T-helper 2 cell treated with Interferon-gamma antibody and Interleukin-4, amounts not matched to agents 5 μg/mL and 100 μg/mL, for 36 hours (primary cell): ENCODE data around the gene KLRK1.
"Not testable (repeated sequence)": the region's sequence is repeated elsewhere in the genome, so short reads cannot be mapped to it uniquely, and the experiment has no call there.

ENCODE experiments used
- DNase-seq: peaks from one replicate; pipeline ENCODE4 v3.0.0; 2021; ENCODE audit warnings: low spot score
- H3K27ac Mint-ChIP-seq: one replicate; pipeline ENCODE4 v1.8.0; 2021; ENCODE audit warnings: mild to moderate bottlenecking, mixed read lengths
- H3K27me3 Mint-ChIP-seq: one replicate; pipeline ENCODE4 v1.8.0; 2021; ENCODE audit warnings: low read depth, mixed read lengths
- H3K36me3 Mint-ChIP-seq: one replicate; pipeline ENCODE4 v1.8.0; 2021; ENCODE audit warnings: low read depth, mixed read lengths
- H3K4me1 Mint-ChIP-seq: one replicate; pipeline ENCODE4 v1.8.0; 2021; ENCODE audit warnings: low read depth, mixed read lengths
- H3K4me3 Mint-ChIP-seq: one replicate; pipeline ENCODE4 v1.8.0; 2022; ENCODE audit warnings: mild to moderate bottlenecking, moderate library complexity, mixed read lengths
- H3K9me3 Mint-ChIP-seq: one replicate; pipeline ENCODE4 v1.8.0; 2021; ENCODE audit warnings: mixed read lengths

The KLRK1 gene

DNA sequence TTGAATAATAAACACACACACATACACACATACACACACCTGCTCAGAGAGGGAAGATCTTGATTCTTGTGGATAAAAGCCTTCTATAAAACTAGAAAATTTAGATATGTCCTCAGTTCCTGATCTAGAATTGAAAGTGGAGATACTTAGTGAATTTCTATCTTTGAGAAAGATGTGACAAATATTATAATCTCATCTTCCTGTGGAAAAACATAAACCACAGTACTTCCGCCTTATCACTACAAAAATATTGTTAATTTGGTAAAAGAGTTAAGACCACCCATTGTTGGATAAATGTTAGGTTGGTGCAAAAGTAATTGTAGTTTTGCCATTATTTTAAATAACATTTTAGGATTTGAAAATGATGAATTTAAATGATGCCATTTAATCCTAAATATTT lies at the start of gene KLRK1:
Gene KLRK1 (minus strand): TSS at position 138 of the 400 bp plus-strand sequence. CDS start 1,231 bp downstream, outside the sequence.
- no peaks in the 10 kb centered on the region for H3K9me3 Mint-ChIP-seq
- peaks cover 24% of the 10 kb centered on the region for H3K27me3 Mint-ChIP-seq
- no peaks in the 10 kb centered on the region for H3K36me3 Mint-ChIP-seq
- H3K27ac Mint-ChIP-seq = no peak within 1 kb of the TSS
- peaks cover 2% of the 10 kb centered on the region for H3K4me1 Mint-ChIP-seq
- no peak for DNase-seq
- no peak within 1 kb of the TSS for H3K4me3 Mint-ChIP-seq

DNA sequence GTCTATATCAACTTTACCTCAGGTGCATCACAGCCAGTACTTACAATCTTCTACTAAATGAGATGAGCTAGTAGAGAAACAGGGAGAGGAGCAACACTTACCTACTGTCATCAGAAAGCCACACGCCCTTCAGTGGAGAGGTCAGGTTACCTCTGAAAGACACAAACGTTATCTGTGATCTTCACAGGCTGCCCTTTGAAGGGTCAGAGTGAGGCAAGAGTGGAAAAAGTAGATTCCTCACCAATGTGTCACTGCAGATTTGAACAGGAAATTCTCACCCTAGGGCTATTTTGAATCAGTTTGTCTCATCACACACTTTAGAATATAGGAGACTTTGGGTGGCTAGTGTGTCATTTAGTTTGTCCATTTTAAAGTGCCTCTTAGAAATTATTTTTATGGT lies 47.8 kb upstream of the KLRK1 start:
- H3K4me1 Mint-ChIP-seq, DNase-seq, H3K4me3 Mint-ChIP-seq, H3K36me3 Mint-ChIP-seq, H3K9me3 Mint-ChIP-seq, H3K27ac Mint-ChIP-seq, H3K27me3 Mint-ChIP-seq: not testable (repeated sequence)

DNA sequence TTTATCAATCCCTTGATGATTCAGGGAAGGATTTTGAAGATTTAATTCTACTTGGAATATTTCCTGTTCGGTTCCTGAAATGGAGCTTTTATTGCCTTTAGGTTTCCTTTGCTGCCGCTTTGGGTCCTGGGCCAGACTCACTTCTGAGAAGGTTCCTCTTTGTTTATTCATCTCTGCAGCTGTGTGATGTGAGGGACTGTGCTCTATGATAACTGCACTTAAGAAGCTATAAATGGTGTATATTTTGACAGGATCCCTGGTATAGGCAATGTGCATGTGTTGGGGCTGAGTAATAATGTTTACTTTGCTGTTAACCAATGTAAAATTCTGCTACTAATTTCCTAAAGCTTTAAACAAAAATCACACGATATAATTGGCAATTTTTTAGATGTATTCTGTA lies 46.0 kb upstream of the KLRK1 start, which contains the start of gene KLRC2:
Gene KLRC2 (minus strand): TSS at position 195 of the 400 bp plus-strand sequence. CDS start 24 bp downstream, at position 171.
- H3K4me1 Mint-ChIP-seq, H3K36me3 Mint-ChIP-seq, DNase-seq, H3K4me3 Mint-ChIP-seq, H3K27me3 Mint-ChIP-seq, H3K9me3 Mint-ChIP-seq, H3K27ac Mint-ChIP-seq: not testable (repeated sequence)

DNA sequence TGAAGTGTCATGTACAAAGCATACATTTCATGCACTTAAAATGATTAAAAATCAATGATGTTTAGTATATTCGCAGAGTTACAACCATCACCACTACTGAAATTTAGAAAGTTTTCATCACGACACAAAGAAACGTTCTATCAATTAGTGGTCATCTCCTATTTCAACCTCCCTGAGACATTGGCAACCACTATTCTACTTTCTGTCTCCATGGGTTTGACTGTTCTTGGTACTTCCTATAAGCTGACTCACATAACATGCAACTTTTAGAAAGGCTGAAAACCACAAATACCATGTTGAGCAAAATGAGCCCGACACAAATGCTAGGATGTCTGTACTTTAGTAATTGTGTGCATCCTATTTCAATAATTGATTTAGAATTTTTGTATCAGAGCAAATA lies 40.8 kb upstream of the KLRK1 start:
- not testable (repeated sequence) for H3K27me3 Mint-ChIP-seq, H3K36me3 Mint-ChIP-seq, H3K27ac Mint-ChIP-seq, DNase-seq, H3K9me3 Mint-ChIP-seq, H3K4me3 Mint-ChIP-seq, H3K4me1 Mint-ChIP-seq

DNA sequence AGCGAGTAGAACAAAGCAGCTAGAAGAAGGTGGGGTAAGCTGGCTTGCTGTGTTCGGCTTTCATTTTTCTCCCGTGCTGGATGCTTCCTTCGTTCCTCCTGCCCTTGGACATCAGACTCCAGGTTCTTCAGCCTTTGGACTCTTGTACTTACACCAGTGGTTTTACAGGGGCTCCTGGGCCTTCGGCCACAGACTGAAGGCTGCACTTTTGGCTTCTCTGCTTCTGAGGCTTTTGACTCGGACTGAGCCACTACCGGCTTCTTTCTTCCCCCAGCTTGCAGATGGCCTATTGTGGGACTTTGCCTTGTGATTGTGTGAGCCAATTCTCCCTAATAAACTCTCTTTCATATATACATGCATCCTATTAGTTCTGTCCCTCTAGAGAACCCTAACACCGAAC lies 36.1 kb upstream of the KLRK1 start:
- H3K4me1 Mint-ChIP-seq, DNase-seq, H3K9me3 Mint-ChIP-seq, H3K27me3 Mint-ChIP-seq, H3K27ac Mint-ChIP-seq, H3K36me3 Mint-ChIP-seq, H3K4me3 Mint-ChIP-seq: not testable (repeated sequence)

GRCh38 chr12:10424260-10424899 lies 34.5 kb upstream of the KLRK1 start:
- H3K4me3 Mint-ChIP-seq, H3K27me3 Mint-ChIP-seq, H3K9me3 Mint-ChIP-seq, H3K4me1 Mint-ChIP-seq, DNase-seq, H3K36me3 Mint-ChIP-seq, H3K27ac Mint-ChIP-seq: not testable (repeated sequence)

GRCh38 chr12:10422159-10422558 lies 32.3 kb upstream of the KLRK1 start:
- H3K27me3 Mint-ChIP-seq, H3K4me3 Mint-ChIP-seq, H3K27ac Mint-ChIP-seq, H3K4me1 Mint-ChIP-seq, H3K9me3 Mint-ChIP-seq, H3K36me3 Mint-ChIP-seq: not testable (repeated sequence)
- peak; percentile 17 for DNase-seq

DNA sequence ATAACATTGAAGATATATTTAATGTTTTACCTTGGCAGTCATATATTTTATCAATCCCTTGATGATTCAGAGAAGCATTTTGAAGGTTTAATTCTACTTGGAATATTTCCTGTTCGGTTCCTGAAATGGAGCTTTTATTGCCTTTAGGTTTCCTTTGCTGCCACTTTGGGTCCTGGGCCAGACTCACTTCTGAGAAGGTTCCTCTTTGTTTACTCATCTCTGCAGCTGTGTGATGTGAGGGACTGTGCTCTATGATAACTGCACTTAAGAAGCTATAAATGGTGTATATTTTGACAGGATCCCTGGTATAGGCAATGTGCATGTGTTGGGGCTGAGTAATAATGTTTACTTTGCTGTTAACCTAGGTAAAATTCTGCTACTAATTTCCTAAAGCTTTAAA lies 30.5 kb upstream of the KLRK1 start, which contains the start of gene KLRC3:
Gene KLRC3 (minus strand): TSS at position 262 of the 400 bp plus-strand sequence. CDS start 45 bp downstream, at position 217.
- not testable (repeated sequence) for H3K4me3 Mint-ChIP-seq, DNase-seq, H3K36me3 Mint-ChIP-seq, H3K4me1 Mint-ChIP-seq, H3K27me3 Mint-ChIP-seq, H3K27ac Mint-ChIP-seq, H3K9me3 Mint-ChIP-seq

DNA sequence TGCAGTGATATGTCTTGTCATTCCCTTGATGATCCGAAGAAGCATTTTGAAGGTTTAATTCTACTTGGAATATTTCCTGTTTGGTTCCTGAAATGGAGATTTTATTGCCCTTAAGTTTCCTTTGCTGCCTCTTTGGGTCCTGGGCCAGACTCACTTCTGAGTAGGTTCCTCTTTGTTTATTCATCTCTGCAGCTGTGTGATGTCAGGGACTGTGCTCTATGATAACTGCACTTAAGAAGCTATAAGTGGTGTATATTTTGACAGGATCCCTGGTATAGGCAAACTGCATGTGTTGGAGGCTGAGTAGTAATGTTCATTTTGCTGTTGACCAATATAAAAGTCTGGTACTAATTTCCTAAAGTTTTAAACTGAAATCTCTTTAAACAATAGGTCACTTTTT lies 19.6 kb upstream of the KLRK1 start, which contains the start of gene KLRC4:
Gene KLRC4 (minus strand): TSS at position 366 of the 400 bp plus-strand sequence. CDS start 182 bp downstream, at position 184.
- Mint-ChIP-seq H3K36me3 (no peaks in the 10 kb centered on the region), H3K27me3 (peaks cover 19% of the 10 kb centered on the region), H3K4me1 (no peaks in the 10 kb centered on the region), H3K27ac (no peak within 1 kb of the TSS), H3K9me3 (no peaks in the 10 kb centered on the region), H3K4me3 (no peak within 1 kb of the TSS)
- no peak for DNase-seq

DNA sequence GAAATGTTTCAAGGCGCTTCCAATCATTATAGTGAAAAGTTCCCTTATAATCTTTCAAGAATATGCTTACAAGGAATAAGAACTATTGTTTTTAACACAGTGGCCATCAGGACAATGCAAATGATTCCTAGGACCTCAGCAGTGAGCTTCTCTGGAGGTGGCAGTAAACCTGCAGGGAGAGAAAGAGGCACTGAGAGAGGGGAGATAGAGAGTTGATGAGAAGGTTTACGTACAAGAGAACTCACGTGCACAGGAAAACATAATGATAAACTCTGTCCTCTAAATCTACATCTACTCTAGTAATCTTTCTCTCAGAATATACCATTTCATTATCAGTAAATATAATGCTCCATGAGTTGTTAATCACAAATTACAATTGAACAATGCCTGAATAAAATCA lies 19.0 kb upstream of the KLRK1 start:
- Mint-ChIP-seq H3K9me3 (no peaks in the 10 kb centered on the region), H3K4me3 (no peak overlapping the region), H3K36me3 (no peaks in the 10 kb centered on the region)

GRCh38 chr12:10406725-10407124 lies 16.9 kb upstream of the KLRK1 start:
- H3K4me1 Mint-ChIP-seq = no peaks in the 10 kb centered on the region
- no peak for DNase-seq
- H3K4me3 Mint-ChIP-seq = no peak overlapping the region

More for the DNA sequence above, 19.0 kb upstream of the KLRK1 start:
- Mint-ChIP-seq H3K27ac (no peak overlapping the region), H3K4me1 (no peaks in the 10 kb centered on the region), H3K27me3 (peaks cover 16% of the 10 kb centered on the region)
- DNase-seq = no peak

DNA sequence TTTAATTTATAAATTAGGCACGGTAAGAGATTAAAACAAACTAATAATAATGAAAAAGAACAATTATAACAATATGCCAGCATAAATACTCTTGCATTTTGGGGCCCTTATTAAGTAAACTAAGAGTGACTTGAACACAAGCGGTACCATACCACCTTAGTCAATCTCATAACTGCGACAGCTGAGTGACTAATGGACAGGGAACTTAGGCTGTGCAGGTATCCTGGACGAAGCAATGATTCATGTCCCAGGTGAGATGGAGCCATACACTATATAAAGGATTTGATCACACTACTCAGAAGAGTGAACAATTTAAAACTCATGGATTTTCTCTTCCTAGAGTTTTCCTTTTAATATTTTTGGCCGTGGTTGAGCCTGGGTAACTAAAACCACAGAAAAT lies 15.5 kb upstream of the KLRK1 start:
- H3K9me3 Mint-ChIP-seq = no peaks in the 10 kb centered on the region
- H3K36me3 Mint-ChIP-seq = no peaks in the 10 kb centered on the region
- no peak overlapping the region for H3K27ac Mint-ChIP-seq
- no peak for DNase-seq
- no peak overlapping the region for H3K4me3 Mint-ChIP-seq
- peaks cover 21% of the 10 kb centered on the region for H3K27me3 Mint-ChIP-seq
- H3K4me1 Mint-ChIP-seq = peaks cover 3% of the 10 kb centered on the region

More at GRCh38 chr12:10406725-10407124, 16.9 kb upstream of the KLRK1 start:
- H3K27me3 Mint-ChIP-seq = peaks cover 16% of the 10 kb centered on the region
- no peaks in the 10 kb centered on the region for H3K36me3 Mint-ChIP-seq
- H3K27ac Mint-ChIP-seq = no peak overlapping the region
- no peaks in the 10 kb centered on the region for H3K9me3 Mint-ChIP-seq

DNA sequence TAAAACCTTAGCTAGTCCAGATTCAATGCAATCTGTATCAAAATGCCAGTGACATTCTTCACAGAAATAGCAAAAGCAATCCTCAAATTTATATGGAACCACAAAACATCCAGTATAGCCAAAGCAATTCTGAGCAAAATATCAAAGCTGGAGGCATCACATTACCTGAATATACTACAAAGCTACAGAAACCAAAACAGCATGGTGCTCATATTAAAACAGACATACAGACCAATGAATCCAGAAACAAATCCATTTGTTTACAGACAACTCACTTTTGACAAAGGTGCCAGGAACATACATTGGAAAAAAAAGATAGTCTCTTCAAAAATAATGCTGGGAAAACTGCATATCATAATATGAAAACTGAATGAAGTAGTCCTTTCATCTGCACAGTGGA lies 15.0 kb upstream of the KLRK1 start:
- no peaks in the 10 kb centered on the region for H3K36me3 Mint-ChIP-seq
- H3K27me3 Mint-ChIP-seq = peaks cover 21% of the 10 kb centered on the region
- no peak overlapping the region for H3K27ac Mint-ChIP-seq
- no peak overlapping the region for H3K4me3 Mint-ChIP-seq
- H3K4me1 Mint-ChIP-seq = peaks cover 3% of the 10 kb centered on the region
- no peaks in the 10 kb centered on the region for H3K9me3 Mint-ChIP-seq
- no peak for DNase-seq

DNA sequence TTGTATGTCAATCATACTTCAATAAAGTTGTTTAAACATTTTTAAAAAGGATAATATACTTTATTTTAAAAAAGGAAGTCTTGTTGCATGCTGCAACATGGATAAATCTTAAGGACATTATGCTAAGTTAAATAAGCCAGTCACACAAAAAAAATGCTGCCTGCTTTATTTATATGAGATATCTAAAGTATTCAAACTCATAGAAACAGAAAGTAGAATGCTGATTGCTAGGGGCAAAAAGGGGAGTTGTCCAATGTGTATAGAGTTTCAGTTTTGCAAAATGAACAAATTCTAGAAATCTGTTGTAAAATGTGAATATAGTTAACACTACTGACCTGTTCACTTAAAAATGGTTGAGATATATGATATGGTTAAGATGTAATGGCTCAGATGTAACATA lies 11.0 kb upstream of the KLRK1 start:
- Mint-ChIP-seq H3K27ac (no peak overlapping the region), H3K4me1 (peaks cover 3% of the 10 kb centered on the region)

DNA sequence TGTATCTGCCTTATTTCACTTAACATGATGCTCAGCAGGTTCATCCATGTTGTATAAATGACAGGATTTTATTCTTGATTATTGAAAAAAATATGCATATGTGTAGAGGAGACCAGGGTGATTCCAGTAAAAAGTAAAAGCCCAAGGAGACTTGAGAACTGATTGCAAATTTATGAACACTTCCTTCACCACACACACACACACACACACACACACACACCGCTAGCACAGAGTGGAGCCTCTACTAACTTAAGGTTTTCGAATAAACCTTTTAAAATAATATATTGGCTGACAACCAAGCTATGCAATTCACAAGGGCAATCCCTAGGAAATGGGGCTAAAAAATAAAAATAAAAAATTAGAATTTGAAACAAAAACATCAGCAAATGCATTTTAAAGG lies 8.3 kb upstream of the KLRK1 start:
- Mint-ChIP-seq H3K27ac (no peak overlapping the region), H3K9me3 (no peaks in the 10 kb centered on the region), H3K36me3 (no peaks in the 10 kb centered on the region), H3K27me3 (peaks cover 12% of the 10 kb centered on the region), H3K4me1 (peaks cover 3% of the 10 kb centered on the region), H3K4me3 (no peak overlapping the region)
- no peak for DNase-seq

More for the DNA sequence above, 11.0 kb upstream of the KLRK1 start:
- Mint-ChIP-seq H3K36me3 (no peaks in the 10 kb centered on the region), H3K27me3 (peaks cover 14% of the 10 kb centered on the region), H3K9me3 (no peaks in the 10 kb centered on the region), H3K4me3 (no peak overlapping the region)
- DNase-seq = no peak
